HG03039 (cell line): ENCODE results near the gene ADARB2.

ENCODE experiments used
- ATAC-seq: cut with Tn5 transposase; IDR thresholded peaks from one replicate; pipeline ENCODE4 v1.9.1; 2021; ENCODE audit warnings: mild to moderate bottlenecking, moderate library complexity; ENCODE audit not compliant: unreplicated experiment

Gene ADARB2

GRCh38 chr10:1532636-1533035 is 204.7 kb downstream of the ADARB2 start:
- no peak for ATAC-seq

GRCh38 chr10:1531883-1532597 is 205.3 kb downstream of the ADARB2 start:
- ATAC-seq, result no peak

- no peak for ATAC-seq
Measured at GRCh38 chr10:1530871-1531517, 206.3 kb downstream of the ADARB2 start.

- no peak for ATAC-seq
Measured at GRCh38 chr10:1529806-1530413, 207.4 kb downstream of the ADARB2 start.

GRCh38 chr10:1527951-1528350 is 209.4 kb downstream of the ADARB2 start:
- no peak for ATAC-seq

- ATAC-seq, result no peak
Measured at GRCh38 chr10:1526436-1527055, 210.8 kb downstream of the ADARB2 start.

- ATAC-seq, result no peak
Measured at GRCh38 chr10:1525354-1526162, 211.8 kb downstream of the ADARB2 start.

GRCh38 chr10:1524540-1524939 is 212.8 kb downstream of the ADARB2 start:
- ATAC-seq, result no peak

- no peak for ATAC-seq
Measured at GRCh38 chr10:1523221-1523620, 214.1 kb downstream of the ADARB2 start.

GRCh38 chr10:1522237-1522636 is 215.1 kb downstream of the ADARB2 start:
- no peak for ATAC-seq

GRCh38 chr10:1521741-1522140 is 215.6 kb downstream of the ADARB2 start:
- no peak for ATAC-seq

- ATAC-seq, result no peak
Measured at GRCh38 chr10:1520909-1521565, 216.3 kb downstream of the ADARB2 start.

GRCh38 chr10:1519391-1519790 is 217.9 kb downstream of the ADARB2 start:
- ATAC-seq, result no peak

GRCh38 chr10:1517684-1518083 is 219.6 kb downstream of the ADARB2 start:
- ATAC-seq, result no peak

GRCh38 chr10:1516492-1517165 is 220.7 kb downstream of the ADARB2 start:
- ATAC-seq, result no peak

GRCh38 chr10:1515780-1516491 is 221.4 kb downstream of the ADARB2 start:
- ATAC-seq, result no peak

- ATAC-seq, result no peak
Measured at GRCh38 chr10:1515121-1515779, 222.1 kb downstream of the ADARB2 start.

- no peak for ATAC-seq
Measured at GRCh38 chr10:1514681-1515080, 222.6 kb downstream of the ADARB2 start.

- no peak for ATAC-seq
Measured at GRCh38 chr10:1513221-1513620, 224.1 kb downstream of the ADARB2 start.
